GM18508 (cell line): ENCODE data around the gene ZFPL1.

Source experiments
- ATAC-seq: cut with Tn5 transposase; IDR thresholded peaks from one replicate; pipeline ENCODE4 v1.9.1; 2021; ENCODE audit warnings: moderate number of reproducible peaks; ENCODE audit not compliant: insufficient read depth, unreplicated experiment

The ZFPL1 gene

GRCh38 chr11:65089621-65090020, 5.6 kb downstream of the ZFPL1 start:
- no peak for ATAC-seq

DNA sequence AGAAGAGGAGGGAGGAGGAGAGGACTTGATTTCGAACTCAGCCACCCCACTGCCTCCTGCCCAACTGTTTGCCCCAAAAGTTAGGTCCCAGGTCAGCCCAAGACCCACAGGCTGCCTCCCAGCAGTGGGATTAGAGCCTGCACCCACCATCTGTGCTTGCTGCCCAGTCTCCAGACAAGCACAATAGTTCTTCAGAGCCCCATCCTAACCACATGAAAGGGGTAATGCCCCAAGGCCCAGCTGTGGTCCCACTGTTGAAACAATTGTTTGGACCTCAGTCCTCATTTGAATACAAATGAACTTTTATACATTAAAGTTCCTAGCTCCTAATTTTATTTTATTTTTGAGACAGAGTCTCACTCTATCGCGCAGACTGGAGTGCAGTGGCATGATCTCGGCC, 6.6 kb downstream of the ZFPL1 start:
- no peak for ATAC-seq

DNA sequence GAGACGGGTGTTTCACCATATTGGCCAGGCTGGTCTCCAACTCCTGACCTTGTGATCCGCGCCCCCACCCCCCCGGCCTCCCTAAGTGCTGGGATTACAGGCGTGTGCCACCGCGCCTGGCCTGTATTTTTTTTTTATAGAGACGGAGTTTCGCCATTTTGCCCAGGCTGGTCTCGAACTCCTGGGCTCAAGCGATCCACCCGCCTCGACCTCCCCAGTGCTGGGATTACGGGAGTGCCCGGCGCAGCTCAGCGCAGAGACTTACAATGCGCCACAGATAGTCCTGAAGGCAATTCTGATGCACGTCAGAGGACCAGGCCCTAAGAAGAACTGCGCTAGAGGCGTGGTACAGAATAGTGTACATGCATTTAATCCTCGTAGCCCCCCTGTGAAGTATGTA, 11.4 kb downstream of the ZFPL1 start:
- no peak for ATAC-seq

DNA sequence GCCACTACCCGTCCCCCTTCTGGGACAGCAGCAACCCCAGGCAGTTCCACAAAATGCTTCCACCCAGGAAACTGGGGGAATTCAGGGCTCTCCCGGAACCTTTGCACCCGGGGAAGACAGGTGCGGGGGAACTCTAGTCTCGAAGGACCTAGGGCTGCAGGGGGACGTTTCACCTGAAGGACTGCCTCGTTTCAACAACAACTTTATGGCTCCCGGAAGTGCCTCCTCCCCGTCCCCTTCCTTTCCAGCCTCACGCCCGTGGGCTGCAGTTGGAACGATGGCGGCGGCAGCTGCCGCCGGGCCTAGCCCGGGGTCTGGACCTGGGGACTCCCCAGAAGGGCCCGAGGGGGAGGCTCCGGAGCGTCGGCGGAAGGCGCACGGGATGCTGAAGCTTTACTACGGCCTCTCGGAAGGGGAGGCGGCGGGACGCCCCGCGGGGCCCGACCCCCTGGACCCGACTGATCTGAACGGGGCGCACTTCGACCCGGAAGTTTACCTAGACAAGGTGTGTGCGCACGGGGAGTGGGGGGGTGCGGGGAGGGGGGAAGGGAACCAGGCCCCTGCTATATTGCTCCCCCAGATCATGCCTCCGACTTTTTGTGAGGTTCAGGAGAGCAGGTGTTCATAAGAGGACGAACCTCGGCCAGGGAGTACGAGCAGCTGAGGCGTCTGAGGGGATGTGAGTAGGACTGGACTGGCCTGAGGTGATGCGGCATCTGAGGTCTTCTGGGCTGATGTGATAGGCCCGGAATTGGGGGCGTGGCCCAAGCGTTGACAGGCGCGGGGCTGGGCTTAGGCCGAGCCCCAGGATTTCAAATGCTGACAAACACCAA, 12.2 kb downstream of the ZFPL1 start, which contains the start of gene VPS51:
TSS of gene VPS51 (plus strand) at position 241 of the 833 bp plus-strand sequence. CDS start at position 278, 37 bp downstream.
- ATAC-seq, result peak; percentile 59

DNA sequence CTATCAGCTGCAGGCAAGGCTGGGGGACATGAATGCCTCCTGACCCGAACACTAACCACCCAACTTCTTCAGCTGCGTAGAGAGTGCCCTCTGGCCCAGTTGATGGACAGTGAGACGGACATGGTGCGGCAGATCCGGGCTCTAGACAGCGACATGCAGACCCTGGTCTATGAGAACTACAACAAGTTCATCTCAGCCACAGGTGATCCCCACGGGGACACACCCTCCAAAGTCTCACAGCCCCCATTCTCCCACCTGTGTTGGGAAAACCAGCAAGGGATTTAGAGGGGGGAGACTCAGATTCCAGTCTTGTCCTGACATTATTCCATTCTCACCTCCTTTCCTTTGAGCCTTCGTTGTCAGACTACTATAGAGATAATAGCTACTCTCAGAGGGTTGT, 12.9 kb downstream of the ZFPL1 start:
- no peak for ATAC-seq

- no peak for ATAC-seq
Measured at GRCh38 chr11:65100674-65101350, 16.8 kb downstream of the ZFPL1 start.

DNA sequence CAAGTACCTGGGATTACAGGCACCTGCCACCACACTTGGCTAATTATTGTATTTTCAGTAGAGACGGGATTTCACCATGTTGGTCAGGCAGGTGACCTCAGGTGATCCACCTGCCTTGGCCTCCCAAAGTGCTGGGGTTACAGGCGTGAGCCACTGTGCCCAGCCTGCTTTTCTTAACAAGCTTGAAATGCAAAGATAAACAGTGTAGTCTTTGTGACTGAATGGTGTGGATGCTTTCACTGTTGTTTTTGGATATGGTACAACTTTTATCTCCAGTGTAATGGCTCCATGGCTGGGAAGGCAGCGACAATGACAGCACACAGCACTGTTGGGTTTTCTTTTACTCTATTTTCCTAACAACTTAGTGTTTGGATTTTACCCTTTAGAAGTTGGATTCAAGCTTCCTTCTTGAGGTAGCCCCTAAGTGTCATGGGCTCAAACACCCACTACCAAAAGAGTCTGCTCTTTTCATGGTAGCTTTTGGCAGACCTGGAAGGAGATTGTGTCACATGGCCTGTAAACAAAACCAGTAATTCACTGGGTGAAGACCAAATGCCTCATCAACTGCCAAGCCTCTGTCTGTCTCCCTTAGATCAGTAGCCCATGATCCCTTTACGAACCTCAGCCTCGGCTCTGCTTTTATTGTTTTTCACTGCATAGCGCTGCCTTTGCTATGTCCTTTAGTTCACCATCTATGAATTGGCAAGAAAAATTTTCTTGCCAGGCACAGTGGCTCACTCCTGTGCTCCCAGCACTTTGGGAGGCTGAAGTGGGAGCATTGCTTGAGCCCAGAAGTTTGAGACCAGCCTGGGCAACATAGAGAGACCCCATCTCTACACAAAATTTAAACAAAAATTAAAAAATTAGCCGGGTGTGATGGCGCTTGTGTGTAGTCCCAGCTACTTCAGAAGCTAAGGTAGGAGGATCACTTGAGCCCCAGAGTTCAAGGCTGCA, 18.4 kb downstream of the ZFPL1 start:
- ATAC-seq, result no peak

GRCh38 chr11:65103476-65103875, 19.5 kb downstream of the ZFPL1 start:
- no peak for ATAC-seq

DNA sequence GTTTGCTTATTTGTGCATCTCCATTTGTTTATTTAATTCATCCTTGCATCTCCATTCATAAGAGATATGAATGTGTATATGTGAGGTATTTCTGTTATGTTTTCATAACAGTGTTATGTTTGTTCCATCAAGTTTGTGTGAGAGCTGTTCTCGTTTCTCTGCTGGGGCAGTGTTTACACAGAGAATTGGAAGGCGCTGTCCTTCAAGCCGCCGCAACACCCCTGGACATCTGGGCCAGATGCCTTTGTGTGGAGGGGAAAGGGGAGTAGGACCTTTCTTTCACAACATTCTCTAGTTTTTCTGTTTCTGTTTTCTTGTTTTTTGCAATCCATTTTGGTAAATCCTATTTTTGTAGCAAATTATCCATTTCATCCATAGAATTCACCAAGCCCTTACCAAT, 20.6 kb downstream of the ZFPL1 start:
- ATAC-seq, result no peak

- ATAC-seq, result no peak
Measured at GRCh38 chr11:65107078-65107477, 23.1 kb downstream of the ZFPL1 start.

GRCh38 chr11:65107751-65108468, 23.9 kb downstream of the ZFPL1 start:
- ATAC-seq, result no peak

DNA sequence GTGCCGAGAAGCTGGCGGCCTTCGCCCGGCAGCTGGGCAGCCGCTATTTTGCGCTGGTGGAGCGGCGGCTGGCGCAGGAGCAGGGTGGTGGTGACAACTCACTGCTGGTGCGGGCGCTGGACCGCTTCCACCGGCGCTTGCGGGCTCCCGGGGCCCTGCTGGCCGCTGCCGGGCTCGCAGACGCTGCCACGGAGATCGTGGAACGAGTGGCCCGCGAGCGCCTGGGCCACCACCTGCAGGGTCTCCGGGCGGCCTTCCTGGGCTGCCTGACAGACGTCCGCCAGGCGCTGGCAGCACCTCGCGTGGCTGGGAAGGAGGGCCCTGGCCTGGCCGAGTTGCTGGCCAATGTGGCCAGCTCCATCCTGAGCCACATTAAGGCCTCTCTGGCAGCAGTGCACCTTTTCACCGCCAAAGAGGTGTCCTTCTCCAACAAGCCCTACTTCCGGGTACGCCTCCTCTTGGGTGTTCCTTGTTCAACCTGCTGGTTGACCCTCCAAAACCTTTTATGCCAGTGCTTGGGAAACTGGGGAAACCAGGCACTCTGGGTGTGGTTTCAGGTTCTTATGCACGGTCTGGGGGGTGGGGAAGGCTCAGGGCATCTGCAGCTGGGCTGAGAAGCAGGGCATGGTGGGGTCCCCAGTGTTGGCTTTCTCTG, 24.6 kb downstream of the ZFPL1 start:
- no peak for ATAC-seq

- no peak for ATAC-seq
Measured at GRCh38 chr11:65109231-65110198, 25.5 kb downstream of the ZFPL1 start.

- no peak for ATAC-seq
Measured at GRCh38 chr11:65110354-65110861, 26.4 kb downstream of the ZFPL1 start.

DNA sequence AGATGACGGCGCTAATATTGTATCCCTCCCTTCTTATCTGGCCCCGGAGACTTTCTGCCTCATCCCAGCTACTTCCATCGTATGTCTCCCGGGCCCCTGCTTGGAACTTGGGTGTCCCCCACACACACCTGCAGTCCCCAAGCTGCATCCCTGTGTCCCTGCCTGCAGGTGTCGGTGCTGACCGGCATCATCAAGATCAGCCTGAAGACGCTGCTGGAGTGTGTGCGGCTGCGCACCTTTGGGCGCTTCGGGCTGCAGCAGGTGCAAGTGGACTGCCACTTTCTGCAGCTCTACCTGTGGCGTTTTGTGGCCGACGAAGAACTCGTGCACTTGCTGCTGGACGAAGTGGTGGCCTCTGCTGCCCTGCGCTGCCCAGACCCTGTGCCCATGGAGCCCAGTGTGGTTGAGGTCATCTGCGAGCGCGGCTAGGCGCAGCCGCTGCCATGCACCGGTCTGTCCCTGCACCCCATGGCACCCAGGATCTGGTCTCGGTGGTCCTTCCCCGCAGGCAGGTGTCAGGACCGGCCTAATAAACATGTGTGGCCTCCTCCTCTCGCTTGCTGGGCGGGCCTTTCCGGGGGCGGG, 27.2 kb downstream of the ZFPL1 start:
- no peak for ATAC-seq

- ATAC-seq, result no peak
Measured at GRCh38 chr11:65111744-65112545, 27.9 kb downstream of the ZFPL1 start, which contains the start of gene TM7SF2. Gene TM7SF2 (plus strand): TSS chr11:65111872. CDS start chr11:65112016, 144 bp downstream.
